ENCODE results near the gene SHC4.
"Not testable (repeated sequence)": the region's sequence is repeated elsewhere in the genome, so short reads cannot be mapped to it uniquely, and the experiment has no call there.

Gene SHC4

GRCh38 chr15:48876057-48876456 lies 87.7 kb downstream of the SHC4 start:
- DNase-seq: no peak

DNA sequence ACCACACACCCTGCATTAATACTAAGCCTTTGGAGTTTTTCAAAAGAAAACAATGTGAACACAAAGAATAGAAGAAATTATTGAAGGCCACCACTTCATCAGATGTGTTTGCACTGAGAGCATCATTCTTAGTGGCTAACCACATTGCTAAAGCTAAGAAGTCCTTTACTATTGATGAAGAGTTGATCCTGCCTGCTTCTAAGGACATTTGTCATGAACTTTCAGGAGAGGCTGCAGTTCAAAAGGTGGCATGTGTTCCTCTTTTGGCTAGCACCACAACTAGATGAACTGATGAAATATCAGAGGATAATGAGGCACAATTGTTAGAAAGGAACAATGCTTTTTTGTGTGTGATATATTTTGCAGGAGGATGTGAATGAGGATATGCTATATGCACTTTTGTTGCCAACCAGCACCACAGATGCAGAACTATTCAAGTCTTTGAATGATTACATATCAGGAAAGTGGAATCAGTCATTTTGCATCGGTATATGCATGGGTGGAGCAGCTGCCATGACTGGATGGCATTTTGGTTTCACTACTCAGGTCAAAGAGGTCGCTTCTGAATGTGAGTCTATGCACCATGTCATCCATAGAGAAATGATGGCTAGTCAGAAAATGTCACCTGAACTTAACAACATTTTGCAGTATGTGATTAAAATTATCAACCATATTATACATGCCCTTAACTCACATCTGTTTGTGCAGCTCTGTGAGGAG lies 88.3 kb downstream of the SHC4 start:
- DNase-seq: no peak

- DNase-seq: no peak
Observed at GRCh38 chr15:48872632-48873031, 91.1 kb downstream of the SHC4 start.

DNA sequence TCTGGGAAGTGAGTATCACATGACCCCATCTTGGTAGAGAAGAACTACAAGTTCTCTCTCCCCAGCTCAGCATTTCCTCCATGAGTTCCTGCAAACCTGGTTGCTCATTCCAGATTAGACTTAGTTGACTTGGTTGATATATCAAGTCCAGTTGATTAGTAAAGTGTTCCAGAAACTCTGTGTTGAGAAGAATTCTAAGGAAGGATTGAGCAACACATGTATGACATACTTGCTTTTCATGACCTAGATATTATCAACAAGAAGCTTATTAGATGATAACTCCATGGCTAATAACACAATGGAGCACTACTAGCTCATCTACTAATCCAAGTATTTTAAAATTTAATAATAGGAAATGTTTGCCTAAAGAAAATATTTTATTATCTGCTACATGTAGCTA lies 92.2 kb downstream of the SHC4 start:
- DNase-seq: no peak

GRCh38 chr15:48869966-48870365 lies 93.8 kb downstream of the SHC4 start:
- DNase-seq: peak in 1 of 2 experiments; percentile 46

- DNase-seq: peak in 1 of 2 experiments; percentile 20
Observed at GRCh38 chr15:48868536-48868935, 95.2 kb downstream of the SHC4 start.

DNA sequence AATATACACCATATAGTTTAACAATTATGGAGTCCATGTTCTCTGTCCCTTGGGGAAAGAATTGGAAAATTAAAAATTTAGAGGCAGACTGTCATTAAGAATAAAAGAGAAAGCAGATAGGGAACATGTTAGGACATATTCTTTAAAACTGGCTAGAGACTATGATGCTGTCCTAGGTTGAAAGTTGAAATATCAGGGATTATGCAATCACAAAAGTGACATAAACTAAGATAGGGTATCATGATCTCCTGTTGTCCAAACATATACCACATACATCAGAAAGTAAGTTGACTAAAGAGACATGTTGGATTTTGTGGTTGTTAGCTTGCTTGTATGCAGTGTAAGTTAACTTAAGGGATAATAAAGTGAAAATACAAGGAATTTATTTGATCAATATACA lies 95.7 kb downstream of the SHC4 start:
- DNase-seq: no peak

GRCh38 chr15:48866141-48866563 lies 97.6 kb downstream of the SHC4 start:
- no peak for DNase-seq

GRCh38 chr15:48865370-48866079 lies 98.2 kb downstream of the SHC4 start:
- DNase-seq: peak; percentile 84 to 91

DNA sequence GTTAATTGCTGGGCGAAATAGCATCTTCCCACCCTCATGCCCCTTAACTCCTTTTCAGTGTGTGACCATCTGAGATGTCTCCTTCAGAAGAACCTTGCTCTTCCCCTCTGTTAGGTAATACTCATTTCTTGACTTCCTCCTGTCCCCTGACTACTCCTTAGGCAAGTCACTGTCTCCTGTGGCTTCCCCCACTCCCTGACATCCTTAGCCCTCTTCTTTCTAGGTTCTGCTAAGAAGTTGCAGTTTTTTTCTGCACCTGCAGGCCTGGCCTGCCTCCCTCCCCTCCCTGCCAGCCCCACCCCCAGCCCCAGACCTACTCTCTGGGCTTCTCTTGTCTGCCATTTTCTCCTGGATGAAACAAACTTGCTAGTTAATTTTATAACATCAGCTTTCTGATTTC lies 101.0 kb downstream of the SHC4 start:
- no peak for DNase-seq

DNA sequence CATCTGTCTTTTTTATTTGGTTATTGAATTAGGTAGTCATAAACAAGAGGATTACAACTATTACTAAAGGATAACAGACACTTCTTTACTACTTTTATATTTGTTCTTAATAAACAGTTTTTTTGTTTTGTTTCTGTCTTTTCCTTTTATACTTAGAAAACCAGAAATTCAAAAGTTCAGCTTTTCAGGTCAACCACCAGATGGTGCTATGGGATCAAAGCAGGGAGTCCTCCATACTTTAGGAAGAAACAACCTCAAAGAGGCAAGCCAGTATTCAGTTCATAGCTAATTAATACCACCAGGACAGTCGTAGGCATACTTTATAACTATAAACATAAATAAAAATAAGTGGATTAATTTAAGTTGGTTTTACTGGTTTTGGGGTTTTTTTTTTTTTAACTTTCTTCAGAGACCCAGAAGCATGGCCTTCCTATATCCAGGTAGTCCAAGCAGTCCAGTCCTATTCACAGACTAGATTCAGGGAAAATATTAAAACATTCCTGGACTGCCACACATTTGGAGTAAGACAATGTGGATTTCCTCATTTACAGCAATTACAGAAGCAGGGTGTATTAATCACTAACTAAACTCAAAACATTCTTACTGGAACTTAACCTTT lies 101.8 kb downstream of the SHC4 start:
- DNase-seq: peak; percentile 38 to 70

- no peak for DNase-seq
Observed at GRCh38 chr15:48859426-48859825, 104.3 kb downstream of the SHC4 start.

GRCh38 chr15:48858401-48858800 lies 105.3 kb downstream of the SHC4 start:
- peak; percentile 28 to 82 for DNase-seq

- DNase-seq: no peak
Observed at GRCh38 chr15:48856942-48857341, 106.8 kb downstream of the SHC4 start.

GRCh38 chr15:48855501-48856440 lies 107.9 kb downstream of the SHC4 start:
- peak in 1 of 2 experiments; percentile 67 for DNase-seq

DNA sequence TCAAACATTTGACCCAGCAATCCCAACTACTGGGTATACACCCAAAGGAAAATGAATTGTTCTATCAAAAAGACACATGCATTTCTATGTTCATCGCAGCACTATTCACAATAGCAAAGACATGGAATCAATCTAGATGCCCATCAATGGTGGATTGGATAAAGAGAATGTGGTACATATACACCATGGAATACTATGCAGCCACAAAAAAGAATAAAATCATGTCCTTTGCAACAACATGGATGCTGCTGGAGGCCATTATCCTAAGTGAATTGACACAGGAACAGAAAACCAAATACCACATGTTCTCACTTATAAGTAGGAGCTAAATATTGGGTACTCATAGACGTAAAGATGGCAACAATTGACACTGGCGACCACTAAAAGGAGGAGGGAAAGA lies 109.3 kb downstream of the SHC4 start:
- not testable (repeated sequence) for DNase-seq

DNA sequence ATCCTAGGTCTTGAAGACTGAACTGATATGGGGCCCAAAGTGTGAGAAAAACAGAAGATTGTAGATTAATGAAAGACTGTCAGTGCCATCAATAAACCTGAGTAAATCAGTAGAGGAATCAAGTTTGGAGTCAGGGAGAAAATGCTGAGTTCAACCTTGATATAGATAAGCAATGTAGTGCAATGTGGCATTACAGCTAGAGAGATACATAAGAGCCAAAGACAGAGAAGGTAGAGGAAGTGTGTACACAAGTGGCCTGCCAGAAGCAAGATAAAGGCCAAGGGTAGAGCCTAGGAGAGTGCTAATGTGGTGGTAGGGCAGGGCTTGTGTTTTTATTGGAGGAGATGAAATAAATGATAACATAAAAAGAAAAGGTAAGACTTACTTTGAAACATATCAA lies 111.8 kb downstream of the SHC4 start:
- no peak for DNase-seq

GRCh38 chr15:48850648-48851047 lies 113.1 kb downstream of the SHC4 start:
- DNase-seq: peak; percentile 70 to 91

DNA sequence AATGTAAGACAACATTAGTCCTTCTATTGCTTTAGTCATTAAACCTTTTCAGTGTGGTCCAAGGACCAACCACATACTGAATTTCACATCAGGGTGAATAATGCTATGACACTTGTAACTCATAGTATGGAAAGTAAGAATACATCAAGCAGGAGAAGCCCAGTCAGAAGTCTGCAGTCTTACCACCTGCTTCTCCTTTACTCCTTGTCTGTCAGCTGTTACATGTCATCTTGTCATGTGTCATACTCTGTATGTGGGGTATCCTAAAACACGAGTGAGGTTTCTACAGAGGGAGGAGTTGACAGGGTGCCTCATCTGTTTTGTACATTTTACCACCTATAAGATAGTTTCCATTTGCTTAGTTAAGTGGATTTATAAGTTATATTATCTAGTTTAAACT lies 118.6 kb downstream of the SHC4 start:
- DNase-seq: no peak

GRCh38 chr15:48842501-48842900 lies 121.2 kb downstream of the SHC4 start:
- DNase-seq: peak; percentile 47 to 70

GRCh38 chr15:48834756-48835155 lies 129.0 kb downstream of the SHC4 start:
- no peak for DNase-seq

GRCh38 chr15:48833526-48834239 lies 130.0 kb downstream of the SHC4 start:
- DNase-seq: no peak
